Brain microvascular endothelial cell (primary cell): ENCODE results near the gene PRKCQ.

Experiments
- DNase-seq: peaks from one replicate; pipeline ENCODE4 v3.0.0-alpha.2; 2020
- H3K27ac ChIP-seq: fragments of 250-450 bp; sonication (Bioruptor Pico); 2 replicates; pipeline ENCODE4 v1.5.1; 2020; ENCODE audit warnings: mild to moderate bottlenecking, moderate library complexity
- H3K27me3 ChIP-seq: fragments of 250-450 bp; sonication (Bioruptor Pico); replicated peaks from 2 replicates; pipeline ENCODE4 v1.5.1; 2020; ENCODE audit warnings: mild to moderate bottlenecking
- H3K36me3 ChIP-seq: fragments of 250-450 bp; sonication (Bioruptor Pico); replicated peaks from 2 replicates; pipeline ENCODE4 v1.5.1; 2020; ENCODE audit warnings: mild to moderate bottlenecking
- H3K4me3 ChIP-seq: 2 replicates; pipeline ENCODE4 v1.5.1; 2011; ENCODE audit warnings: low read depth, mild to moderate bottlenecking, control low read depth, low read length, moderate library complexity
- CTCF ChIP-seq: IDR thresholded peaks from 2 replicates; pipeline ENCODE4 v1.5.1; 2011; ENCODE audit warnings: low read depth, mild to moderate bottlenecking, moderate library complexity, low read length, control low read depth, inconsistent platforms; ENCODE audit errors: missing control alignments
- in situ Hi-C: cut with HindIII; loops from 2 replicates; pipeline ENCODE4 v1.10.0; 2017; ENCODE audit warnings: low sequenced_read_pairs, low pct_ligation_motif_present

The PRKCQ gene

GRCh38 chr10:6379015-6379776 is 200.9 kb downstream of the PRKCQ start:
- in situ Hi-C loops, result no loop called here
- no peak for TF ChIP-seq CTCF
- Histone ChIP-seq H3K36me3 (no peaks in the 10 kb centered on the region), H3K27me3 (no peaks in the 10 kb centered on the region), H3K27ac (no peak overlapping the region), H3K4me3 (no peak overlapping the region)
- DNase-seq, result no peak
